Kidney epithelial cell (primary cell): ENCODE measurements around the gene FAM83D. TPM values are rescaled to one million over a fixed set of nuclear protein-coding genes. Genes with fewer than 3 reads are reported as not detected.

Source experiments
- DNase-seq: peaks from one replicate; pipeline ENCODE4 v3.0.0-alpha.2; 2010; ENCODE audit warnings: low read depth
- H3K27me3 ChIP-seq: 2 replicates; pipeline ENCODE4 v1.6.0; 2011; ENCODE audit warnings: low read length; ENCODE audit not compliant: control insufficient read depth, insufficient read depth
- H3K36me3 ChIP-seq: 2 replicates; pipeline ENCODE4 v1.5.1; 2011; ENCODE audit warnings: low read length; ENCODE audit not compliant: control insufficient read depth, insufficient read depth
- H3K4me3 ChIP-seq: 2 replicates; pipeline ENCODE4 v1.5.1; 2011; ENCODE audit warnings: low read depth, mild to moderate bottlenecking, control low read depth, low read length
- total RNA-seq: library from RNA; depleted of rRNA; stranded (reverse); fragments of >200 nt; gene quantifications from 2 replicates; pipeline ENCODE4 v1.2.3, GENCODE V29; 2015
- TF ChIP-seq, protein P1 (sequence below): IDR thresholded peaks from 2 replicates; pipeline ENCODE4 v1.5.1; 2011; ENCODE audit warnings: mild to moderate bottlenecking, moderate library complexity, low read length, control low read depth, inconsistent platforms; ENCODE audit not compliant: insufficient read depth, poor library complexity, severe bottlenecking

The FAM83D gene
- total RNA-seq, 1 donor from 2014 or later: 4.1 TPM

GRCh38 chr20:38999965-39000910, 74.0 kb downstream of the FAM83D start:
- H3K36me3 ChIP-seq: no peaks in the 10 kb centered on the region
- TF ChIP-seq, protein P1, sequence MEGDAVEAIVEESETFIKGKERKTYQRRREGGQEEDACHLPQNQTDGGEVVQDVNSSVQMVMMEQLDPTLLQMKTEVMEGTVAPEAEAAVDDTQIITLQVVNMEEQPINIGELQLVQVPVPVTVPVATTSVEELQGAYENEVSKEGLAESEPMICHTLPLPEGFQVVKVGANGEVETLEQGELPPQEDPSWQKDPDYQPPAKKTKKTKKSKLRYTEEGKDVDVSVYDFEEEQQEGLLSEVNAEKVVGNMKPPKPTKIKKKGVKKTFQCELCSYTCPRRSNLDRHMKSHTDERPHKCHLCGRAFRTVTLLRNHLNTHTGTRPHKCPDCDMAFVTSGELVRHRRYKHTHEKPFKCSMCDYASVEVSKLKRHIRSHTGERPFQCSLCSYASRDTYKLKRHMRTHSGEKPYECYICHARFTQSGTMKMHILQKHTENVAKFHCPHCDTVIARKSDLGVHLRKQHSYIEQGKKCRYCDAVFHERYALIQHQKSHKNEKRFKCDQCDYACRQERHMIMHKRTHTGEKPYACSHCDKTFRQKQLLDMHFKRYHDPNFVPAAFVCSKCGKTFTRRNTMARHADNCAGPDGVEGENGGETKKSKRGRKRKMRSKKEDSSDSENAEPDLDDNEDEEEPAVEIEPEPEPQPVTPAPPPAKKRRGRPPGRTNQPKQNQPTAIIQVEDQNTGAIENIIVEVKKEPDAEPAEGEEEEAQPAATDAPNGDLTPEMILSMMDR: no peak
- H3K4me3 ChIP-seq: no peak overlapping the region
- DNase-seq: no peak
- H3K27me3 ChIP-seq: no peaks in the 10 kb centered on the region

Other genes starting within 250 kb of the FAM83D start
- not detected in 2 replicates for gene SLC32A1, start 201.9 kb upstream of the FAM83D start, total RNA-seq
- gene ACTR5, start 178.0 kb upstream of the FAM83D start, total RNA-seq: 8.4 and 10.3 TPM in 2 replicates
- gene PPP1R16B, start 120.7 kb upstream of the FAM83D start, total RNA-seq: 0.13 and 0.14 TPM in 2 replicates
- gene DHX35, start 35.9 kb downstream of the FAM83D start, total RNA-seq: 7.4 and 8.6 TPM in 2 replicates